ENCODE results near the gene ADK. TPM values are rescaled to one million over a fixed set of nuclear protein-coding genes. Genes with fewer than 3 reads are reported as not detected.

The ADK gene
- total RNA-seq, 1 donor from 2014 or later = 31.9 TPM

GRCh38 chr10:74483356-74483755 lies 332.3 kb downstream of the ADK start:
- Mint-ChIP-seq H3K4me3 (ENCODE audit: unreplicated experiment) (no peak overlapping the region), H3K27me3 (ENCODE audit: low read depth) (no peaks in the 10 kb centered on the region), H3K4me1 (ENCODE audit: low read depth) (no peaks in the 10 kb centered on the region), H3K36me3 (ENCODE audit: low read depth) (peaks cover 7% of the 10 kb centered on the region), H3K27ac (ENCODE audit: unreplicated experiment) (no peak overlapping the region), H3K9me3 (ENCODE audit: low read depth) (peaks cover 14% of the 10 kb centered on the region)
- no peak for DNase-seq (ENCODE audit: low spot score)
- TF ChIP-seq CTCF (IDR thresholded peaks at IDR 0.05) = no peak

GRCh38 chr10:74485283-74485682 lies 334.3 kb downstream of the ADK start:
- Mint-ChIP-seq H3K27me3 (ENCODE audit: low read depth) (no peaks in the 10 kb centered on the region), H3K9me3 (ENCODE audit: low read depth) (peaks cover 14% of the 10 kb centered on the region), H3K4me1 (ENCODE audit: low read depth) (no peaks in the 10 kb centered on the region), H3K36me3 (ENCODE audit: low read depth) (peaks cover 7% of the 10 kb centered on the region), H3K4me3 (ENCODE audit: unreplicated experiment) (no peak overlapping the region), H3K27ac (ENCODE audit: unreplicated experiment) (no peak overlapping the region)
- TF ChIP-seq CTCF (IDR thresholded peaks at IDR 0.05) = no peak
- no peak for DNase-seq (ENCODE audit: low spot score)

- no peak for DNase-seq (ENCODE audit: low spot score)
- Mint-ChIP-seq H3K27me3 (ENCODE audit: low read depth) (no peaks in the 10 kb centered on the region), H3K36me3 (ENCODE audit: low read depth) (peaks cover 6% of the 10 kb centered on the region), H3K4me1 (ENCODE audit: low read depth) (no peaks in the 10 kb centered on the region), H3K9me3 (ENCODE audit: low read depth) (peaks cover 7% of the 10 kb centered on the region), H3K27ac (ENCODE audit: unreplicated experiment) (no peak overlapping the region), H3K4me3 (ENCODE audit: unreplicated experiment) (no peak overlapping the region)
- no peak for TF ChIP-seq CTCF (IDR thresholded peaks at IDR 0.05)
Measured at GRCh38 chr10:74486659-74487058, 335.6 kb downstream of the ADK start.

GRCh38 chr10:74488907-74489306 lies 337.9 kb downstream of the ADK start:
- TF ChIP-seq CTCF (IDR thresholded peaks at IDR 0.05) = no peak
- Mint-ChIP-seq H3K9me3 (ENCODE audit: low read depth) (peaks cover under 1% of the 10 kb centered on the region), H3K4me3 (ENCODE audit: unreplicated experiment) (no peak overlapping the region), H3K4me1 (ENCODE audit: low read depth) (no peaks in the 10 kb centered on the region), H3K27me3 (ENCODE audit: low read depth) (no peaks in the 10 kb centered on the region), H3K27ac (ENCODE audit: unreplicated experiment) (no peak overlapping the region), H3K36me3 (ENCODE audit: low read depth) (no peaks in the 10 kb centered on the region)
- DNase-seq (ENCODE audit: low spot score) = no peak

- Mint-ChIP-seq H3K27me3 (ENCODE audit: low read depth) (no peaks in the 10 kb centered on the region), H3K4me3 (ENCODE audit: unreplicated experiment) (no peak overlapping the region), H3K36me3 (ENCODE audit: low read depth) (no peaks in the 10 kb centered on the region), H3K4me1 (ENCODE audit: low read depth) (no peaks in the 10 kb centered on the region), H3K9me3 (ENCODE audit: low read depth) (no peaks in the 10 kb centered on the region), H3K27ac (ENCODE audit: unreplicated experiment) (no peak overlapping the region)
- DNase-seq (ENCODE audit: low spot score) = no peak
- TF ChIP-seq CTCF (IDR thresholded peaks at IDR 0.05) = no peak
Measured at GRCh38 chr10:74490551-74490950, 339.5 kb downstream of the ADK start.

All from chondrocyte (in vitro differentiated cells).